Neuronal stem cell (in vitro differentiated cells): Measurements from ENCODE around the gene KLHL34.
A peak's percentile ranks its signal among the peaks of the same experiment; 100 is the strongest.

Experiments used
- DNase-seq: peaks from one replicate; pipeline ENCODE4 v3.0.0-alpha.2; 2013; ENCODE audit warnings: low spot score
- H2AFZ ChIP-seq: one replicate; pipeline ENCODE4 v1.6.1; 2013; ENCODE audit warnings: mild to moderate bottlenecking, low read length, inconsistent platforms
- H2AK5ac ChIP-seq: 2 replicates; pipeline ENCODE4 v1.6.1; 2013; ENCODE audit warnings: low read depth, mild to moderate bottlenecking, inconsistent platforms, low read length, moderate library complexity, mixed read lengths
- H2BK120ac ChIP-seq: 2 replicates; pipeline ENCODE4 v1.6.1; 2013; ENCODE audit warnings: low read depth, mild to moderate bottlenecking, inconsistent platforms, low read length, moderate library complexity, mixed read lengths
- H2BK12ac ChIP-seq: one replicate; pipeline ENCODE4 v1.6.1; 2013; ENCODE audit warnings: low read length, inconsistent platforms
- H2BK15ac ChIP-seq: 2 replicates; pipeline ENCODE4 v1.6.1; 2013; ENCODE audit warnings: mild to moderate bottlenecking, low read length, inconsistent platforms, mixed read lengths
- H2BK5ac ChIP-seq: one replicate; pipeline ENCODE4 v1.6.1; 2013; ENCODE audit warnings: inconsistent platforms, mild to moderate bottlenecking, low read length, moderate library complexity
- H3K14ac ChIP-seq: one replicate; pipeline ENCODE4 v1.6.1; 2013; ENCODE audit warnings: low read length, inconsistent platforms
- H3K18ac ChIP-seq: 2 replicates; pipeline ENCODE4 v1.6.1; 2013; ENCODE audit warnings: low read length, inconsistent platforms
- H3K23ac ChIP-seq: 2 replicates; pipeline ENCODE4 v1.6.1; 2013; ENCODE audit warnings: low read depth, mild to moderate bottlenecking, mixed read lengths, low read length, inconsistent platforms; ENCODE audit not compliant: poor library complexity
- H3K27ac ChIP-seq: replicated peaks from 3 replicates; pipeline ENCODE4 v1.5.1; 2013; ENCODE audit warnings: low read length, inconsistent platforms
- H3K27me3 ChIP-seq, 3 experiments: 2 replicates each; pipeline ENCODE4 v1.6.1; 2013; ENCODE audit warnings: low read length in 3 of 3, mild to moderate bottlenecking in 2 of 3, inconsistent platforms in 1 of 3, low read depth in 1 of 3, mixed read lengths in 1 of 3, moderate library complexity in 1 of 3; ENCODE audit not compliant: control insufficient read depth in 3 of 3, insufficient read depth in 3 of 3
- H3K36me3 ChIP-seq, 2 donors: replicated peaks in 1 of 2; 2 replicates each; pipeline ENCODE4 v1.6.1; 2013; ENCODE audit warnings: low read length in 2 of 2; ENCODE audit not compliant: control insufficient read depth in 2 of 2, insufficient read depth in 2 of 2
- H3K4ac ChIP-seq: 2 replicates; pipeline ENCODE4 v1.6.1; 2013; ENCODE audit warnings: inconsistent platforms, mild to moderate bottlenecking, low read length, moderate library complexity
- H3K4me1 ChIP-seq, 2 donors: 1 replicate in 1 of 2; 2 replicates in 1 of 2; pipeline ENCODE4 v1.6.1; 2013; ENCODE audit warnings: low read length in 2 of 2, low read depth in 1 of 2; ENCODE audit not compliant: control insufficient read depth in 2 of 2, insufficient read depth in 1 of 2
- H3K4me2 ChIP-seq: one replicate; pipeline ENCODE4 v1.6.1; 2013; ENCODE audit warnings: mild to moderate bottlenecking, low read length, inconsistent platforms; ENCODE audit not compliant: insufficient read depth, poor library complexity, severe bottlenecking
- H3K4me3 ChIP-seq, 2 donors: 2 replicates each; pipeline ENCODE4 v1.5.1; 2013; ENCODE audit warnings: low read length in 2 of 2, mild to moderate bottlenecking in 2 of 2, inconsistent platforms in 1 of 2, moderate library complexity in 1 of 2
- H3K79me1 ChIP-seq: one replicate; pipeline ENCODE4 v1.6.1; 2013; ENCODE audit warnings: low read depth, mild to moderate bottlenecking, inconsistent platforms, low read length, moderate library complexity
- H3K9ac ChIP-seq: one replicate; pipeline ENCODE4 v1.6.1; 2013; ENCODE audit warnings: mild to moderate bottlenecking, low read depth, low read length, inconsistent platforms; ENCODE audit not compliant: poor library complexity
- H3K9me3 ChIP-seq, 2 donors: replicated peaks in 1 of 2; 2 replicates each; pipeline versions ENCODE3 to v1.6.1; 2013; ENCODE audit warnings: low read length in 2 of 2, mild to moderate bottlenecking in 2 of 2, inconsistent platforms in 1 of 2, low read depth in 1 of 2, mixed read lengths in 1 of 2, moderate library complexity in 1 of 2; ENCODE audit not compliant: control insufficient read depth in 2 of 2, insufficient read depth in 1 of 2
- H4K8ac ChIP-seq: one replicate; pipeline ENCODE4 v1.6.1; 2013; ENCODE audit warnings: low read depth, mild to moderate bottlenecking, inconsistent platforms, low read length, moderate library complexity
- H4K91ac ChIP-seq: one replicate; pipeline ENCODE4 v1.6.1; 2013; ENCODE audit warnings: low read length, low read depth, mild to moderate bottlenecking, inconsistent platforms; ENCODE audit not compliant: poor library complexity
- WGBS, 2 donors: extraction: QIAGEN DNeasy Blood & Tissue Kit; methylation state at CpG; one replicate each; pipeline ENCODE4 v1.1.7; 2013; ENCODE audit warnings: missing lambda C conversion rate in 2 of 2, mixed read lengths in 1 of 2; ENCODE audit not compliant: insufficient read length in 2 of 2, insufficient replicate concordance in 1 of 2; ENCODE audit errors: extremely low coverage in 2 of 2; 5-methylcytosine and 5-hydroxymethylcytosine counted together

The KLHL34 gene

DNA sequence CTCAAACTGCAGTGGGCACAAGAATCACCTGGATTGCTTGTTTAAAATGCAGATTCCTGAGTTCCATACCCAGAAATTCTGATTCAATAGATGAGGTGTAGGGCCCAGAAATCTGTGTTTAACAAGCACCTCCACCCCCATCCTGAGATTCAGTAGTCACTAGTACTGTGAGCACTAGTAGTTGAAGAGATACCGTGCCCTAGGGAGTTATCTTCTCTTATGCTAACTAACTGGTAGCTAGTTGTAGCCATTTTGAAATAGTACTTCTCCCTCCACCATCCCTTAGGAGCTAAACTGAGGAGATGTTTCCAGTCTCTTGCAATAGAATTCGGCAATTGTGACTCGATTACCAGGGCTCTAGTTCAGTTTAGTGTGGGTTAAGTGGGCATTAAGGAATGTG lies 18.4 kb downstream of the KLHL34 start:
- Histone ChIP-seq H3K27ac (no peak overlapping the region), H2BK120ac (no peak overlapping the region), H2AK5ac (no peak overlapping the region), H3K4ac (no peak overlapping the region), H3K4me2 (no peak overlapping the region), H2BK5ac (no peak overlapping the region), H3K23ac (no peak overlapping the region), H3K79me1 (no peaks in the 10 kb centered on the region), H3K9me3 (no peaks in the 10 kb centered on the region), H3K9ac (no peak overlapping the region), H3K36me3 (no peaks in the 10 kb centered on the region), H3K27me3 (no peaks in the 10 kb centered on the region), H2BK12ac (no peak overlapping the region), H3K14ac (no peak overlapping the region), H3K18ac (no peak overlapping the region), H3K4me1 (no peaks in the 10 kb centered on the region), H2AFZ (no peak overlapping the region), H3K4me3 (no peak overlapping the region), H4K91ac (no peak overlapping the region), H4K8ac (no peak overlapping the region), H2BK15ac (no peak overlapping the region)
- DNase-seq, result no peak
- no CpG with 5 or more reads among the region's 3 CpGs for WGBS, 2 donors

DNA sequence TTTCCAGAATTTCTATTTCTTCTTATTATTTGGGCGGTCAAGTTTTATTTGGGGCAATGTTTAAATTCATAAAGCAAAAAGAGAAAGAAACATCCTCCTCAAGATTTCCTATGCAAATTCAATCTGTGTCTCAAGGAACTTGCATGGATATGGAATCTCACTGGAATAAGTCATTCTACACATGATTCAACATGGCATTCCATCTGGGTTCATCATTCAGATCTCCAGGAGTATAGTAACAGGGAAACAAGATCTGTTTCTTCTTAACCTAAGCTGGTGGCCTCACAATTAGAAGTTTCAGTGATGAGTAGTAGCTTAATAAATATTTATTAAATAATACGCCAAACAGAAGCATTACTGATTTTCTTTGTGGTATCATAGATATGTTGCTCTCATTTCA lies 19.8 kb downstream of the KLHL34 start:
- no peak overlapping the region for H2AK5ac ChIP-seq
- no peak overlapping the region for H2BK120ac ChIP-seq
- no peaks in the 10 kb centered on the region for H3K4me1 ChIP-seq
- no peak overlapping the region for H3K9ac ChIP-seq
- no peak overlapping the region for H3K18ac ChIP-seq
- no peak for DNase-seq
- H4K8ac ChIP-seq, result no peak overlapping the region
- H3K4me2 ChIP-seq, result no peak overlapping the region
- no peaks in the 10 kb centered on the region for H3K27me3 ChIP-seq
- no peak overlapping the region for H2AFZ ChIP-seq
- H3K4me3 ChIP-seq, result no peak overlapping the region
- H4K91ac ChIP-seq, result no peak overlapping the region
- no peaks in the 10 kb centered on the region for H3K9me3 ChIP-seq
- no peaks in the 10 kb centered on the region for H3K79me1 ChIP-seq
- no peak overlapping the region for H2BK15ac ChIP-seq
- no peak overlapping the region for H2BK12ac ChIP-seq
- no peak overlapping the region for H3K27ac ChIP-seq
- H3K14ac ChIP-seq, result no peak overlapping the region
- H3K23ac ChIP-seq, result no peak overlapping the region
- no peak overlapping the region for H2BK5ac ChIP-seq
- no CpG with 5 or more reads among the region's 2 CpGs for WGBS, 2 donors
- no peaks in the 10 kb centered on the region for H3K36me3 ChIP-seq
- H3K4ac ChIP-seq, result no peak overlapping the region

DNA sequence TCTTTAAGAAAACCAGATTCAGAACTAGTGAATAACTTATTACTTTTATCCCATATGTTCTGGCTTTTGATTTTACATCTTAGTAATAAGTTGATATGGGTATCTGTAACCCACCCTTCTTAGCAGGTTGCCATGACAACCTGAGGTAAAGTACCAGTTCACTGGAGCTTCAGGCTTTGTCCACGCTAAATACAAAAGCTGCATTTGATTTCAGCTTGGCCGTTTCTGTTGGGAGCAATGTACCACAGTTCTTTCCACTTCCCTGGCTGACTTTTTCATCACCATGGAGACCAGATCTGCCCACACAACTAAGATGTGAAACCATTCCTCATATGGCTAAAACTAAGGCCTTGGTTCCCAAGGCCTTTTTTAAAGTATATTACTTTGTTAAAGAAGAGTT lies 26.1 kb downstream of the KLHL34 start:
- Histone ChIP-seq H3K9ac (no peak overlapping the region), H2BK5ac (no peak overlapping the region), H3K36me3 (no peaks in the 10 kb centered on the region), H4K8ac (no peak overlapping the region), H3K4me3 (no peak overlapping the region), H3K14ac (no peak overlapping the region), H3K4me2 (no peak overlapping the region), H3K4me1 (peaks cover 0 to 15% of the 10 kb centered on the region in 2 donors), H2AK5ac (no peak overlapping the region), H3K4ac (no peak overlapping the region), H2BK120ac (no peak overlapping the region), H4K91ac (no peak overlapping the region), H3K18ac (no peak overlapping the region), H3K9me3 (peaks cover 0 to 7% of the 10 kb centered on the region in 2 donors), H3K79me1 (no peaks in the 10 kb centered on the region), H3K27me3 (no peaks in the 10 kb centered on the region), H2BK15ac (no peak overlapping the region), H2AFZ (no peak overlapping the region), H2BK12ac (no peak overlapping the region), H3K27ac (no peak overlapping the region), H3K23ac (no peak overlapping the region)
- no CpG with 5 or more reads among the region's 2 CpGs for WGBS, 2 donors
- peak; percentile 9 for DNase-seq

DNA sequence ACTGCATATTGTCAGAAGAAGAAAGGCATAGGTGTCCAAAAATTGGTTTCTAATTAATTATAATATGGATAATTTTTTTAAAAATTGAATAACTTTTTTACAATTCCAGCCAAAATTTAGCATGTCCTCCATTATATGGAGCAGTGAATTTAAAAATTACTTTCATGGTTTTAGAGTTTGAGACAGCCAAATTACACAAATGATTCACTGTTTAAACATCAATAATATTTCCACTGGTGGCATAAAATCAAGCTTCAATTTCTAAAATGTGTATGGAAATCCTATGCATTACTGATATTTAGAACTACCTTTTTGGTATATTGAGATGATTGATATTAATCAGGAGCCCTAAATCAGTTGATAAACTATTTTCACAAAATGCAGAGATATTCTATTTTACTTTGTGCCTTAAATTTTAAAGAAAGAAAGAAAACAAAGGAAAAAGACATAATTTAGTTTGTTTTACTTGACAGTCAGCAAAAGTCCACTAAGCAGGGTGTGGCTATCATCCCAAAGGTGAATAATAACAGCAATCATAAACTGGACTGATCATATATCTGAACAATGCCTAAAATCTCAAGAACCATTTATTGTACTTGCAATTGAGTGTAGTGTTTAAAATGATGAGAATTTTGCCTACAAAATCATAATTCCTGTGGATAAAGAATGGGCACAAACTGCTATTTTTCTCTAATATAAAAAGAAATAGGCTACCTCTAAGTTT lies 34.2 kb downstream of the KLHL34 start:
- Histone ChIP-seq H3K4me2 (no peak overlapping the region), H3K23ac (no peak overlapping the region), H2BK5ac (no peak overlapping the region), H4K8ac (no peak overlapping the region), H2AFZ (no peak overlapping the region), H2BK120ac (no peak overlapping the region), H3K79me1 (no peaks in the 10 kb centered on the region), H3K9ac (no peak overlapping the region), H4K91ac (no peak overlapping the region), H3K9me3 (no peaks in the 10 kb centered on the region), H3K36me3 (no peaks in the 10 kb centered on the region), H3K4ac (no peak overlapping the region), H3K27me3 (no peaks in the 10 kb centered on the region), H2BK15ac (no peak overlapping the region), H3K18ac (no peak overlapping the region), H2AK5ac (no peak overlapping the region), H2BK12ac (no peak overlapping the region), H3K4me1 (no peaks in the 10 kb centered on the region), H3K4me3 (no peak overlapping the region), H3K14ac (no peak overlapping the region), H3K27ac (no peak overlapping the region)
- no peak for DNase-seq
